SK-N-SH (cell line): Measurements from ENCODE around the gene HNRNPM. TPM values are rescaled to one million over a fixed set of nuclear protein-coding genes. Genes with fewer than 3 reads are reported as not detected.

Experiments
- CTCF ChIA-PET: fragments of 300-600, 350-600 bp; formaldehyde crosslinking; extraction: SDS; loops from one replicate; lab custom pipeline; 2021; lab: Yijun Ruan, JAX
- POLR2A ChIA-PET: fragments of 350-600 bp; sonication (Branson Sonifier 250); formaldehyde crosslinking; extraction: SDS; loops from one replicate; lab custom pipeline; 2020; ENCODE audit warnings: antibody characterized with exemption, inconsistent platforms; lab: Yijun Ruan, JAX
- DNase-seq: peaks from one replicate; pipeline ENCODE4 v3.0.0; 2012
- H2AFZ ChIP-seq: fragments of 200-600 bp; sonication (generic); 2 replicates; pipeline ENCODE4 v1.8.1; 2016; ENCODE audit warnings: antibody characterized with exemption, mild to moderate bottlenecking, low read depth
- H3F3A ChIP-seq: fragments of 200-600 bp; sonication (generic); replicated peaks from 2 replicates; pipeline ENCODE3; 2016; ENCODE audit warnings: antibody characterized with exemption, mild to moderate bottlenecking; ENCODE audit not compliant: insufficient read depth
- H3K27ac ChIP-seq, 2 experiments: fragments of 200-500 bp in 1 of 2; fragments of 200-600 bp in 1 of 2; sonication (Bioruptor generic) in 1 of 2; sonication (generic), shearing (Covaris generic) in 1 of 2; 2 replicates each; pipeline versions ENCODE4 v1.5.1 to v1.6.1; 2014 to 2016; ENCODE audit warnings: low read depth in 2 of 2, inconsistent platforms in 1 of 2, low read length in 1 of 2, mild to moderate bottlenecking in 1 of 2, mixed read lengths in 1 of 2
- H3K27me3 ChIP-seq: fragments of 200-600 bp; sonication (generic), shearing (Covaris generic); 2 replicates; pipeline ENCODE4 v1.6.1; 2016; ENCODE audit warnings: mixed run types; ENCODE audit not compliant: insufficient read depth
- H3K36me3 ChIP-seq, 2 experiments: fragments of 200-500 bp in 1 of 2; fragments of 200-600 bp in 1 of 2; sonication (Bioruptor generic) in 1 of 2; sonication (generic) in 1 of 2; replicated peaks in 1 of 2; 2 replicates each; pipeline versions ENCODE3 to v1.5.1; 2014 to 2016; ENCODE audit warnings: low read length in 1 of 2, mild to moderate bottlenecking in 1 of 2; ENCODE audit not compliant: insufficient read depth in 2 of 2, control insufficient read depth in 1 of 2
- H3K4me1 ChIP-seq, 2 experiments: fragments of 200-500 bp in 1 of 2; fragments of 200-600 bp in 1 of 2; sonication (Bioruptor generic) in 1 of 2; sonication (generic), shearing (Covaris generic) in 1 of 2; 2 replicates each; pipeline versions ENCODE4 v1.5.1 to v1.6.1; 2014 to 2016; ENCODE audit warnings: low read depth in 1 of 2, low read length in 1 of 2, mixed run types in 1 of 2; ENCODE audit not compliant: insufficient read depth in 2 of 2, control insufficient read depth in 1 of 2
- H3K4me2 ChIP-seq: fragments of 200-600 bp; sonication (generic), shearing (Covaris generic); 2 replicates; pipeline ENCODE4 v1.6.1; 2017; ENCODE audit warnings: mixed run types
- H3K4me3 ChIP-seq, 2 experiments: fragments of 200-500 bp in 1 of 2; fragments of 200-600 bp in 1 of 2; sonication (Bioruptor generic) in 1 of 2; sonication (generic), shearing (Covaris generic) in 1 of 2; 2 replicates each; pipeline versions ENCODE4 v1.5.1 to v1.8.1; 2014 to 2016; ENCODE audit warnings: low read depth in 2 of 2, inconsistent platforms in 1 of 2, low read length in 1 of 2, mild to moderate bottlenecking in 1 of 2, mixed read lengths in 1 of 2, moderate library complexity in 1 of 2
- H3K79me2 ChIP-seq: fragments of 200-600 bp; sonication (generic); 2 replicates; pipeline ENCODE4 v1.8.1; 2017; ENCODE audit warnings: mild to moderate bottlenecking; ENCODE audit not compliant: insufficient read depth
- H3K9ac ChIP-seq: fragments of 200-600 bp; sonication (generic); 2 replicates; pipeline ENCODE4 v1.6.1; 2017; ENCODE audit warnings: mixed run types
- H3K9me2 ChIP-seq: fragments of 200-600 bp; sonication (generic); 2 replicates; pipeline ENCODE4 v1.6.1; 2017; ENCODE audit warnings: mixed run types
- H3K9me3 ChIP-seq: fragments of 200-600 bp; sonication (generic); 2 replicates; pipeline ENCODE4 v1.6.1; 2017; ENCODE audit warnings: mixed run types, mild to moderate bottlenecking, moderate library complexity
- H4K20me1 ChIP-seq: fragments of 200-600 bp; sonication (generic); 2 replicates; pipeline ENCODE4 v1.6.1; 2017; ENCODE audit warnings: mild to moderate bottlenecking, mixed run types; ENCODE audit not compliant: insufficient read depth
- CHD2 ChIP-seq: fragments of 150-350 bp; IDR thresholded peaks from 2 replicates; pipeline ENCODE4 v1.6.1; 2018; ENCODE audit warnings: low read length; ENCODE audit not compliant: partially characterized antibody
- GATA2 ChIP-seq: sonication (generic); formaldehyde crosslinking; IDR thresholded peaks from 2 replicates; pipeline ENCODE4 v1.5.0; 2020; ENCODE audit warnings: mild to moderate bottlenecking, missing genetic modification reagents
- NFIC ChIP-seq: IDR thresholded peaks from 2 replicates; pipeline ENCODE4 v1.4.0; 2012; ENCODE audit warnings: borderline replicate concordance
- RAD21 ChIP-seq: IDR thresholded peaks from 2 replicates; pipeline ENCODE4 v1.6.1; 2012; ENCODE audit warnings: mild to moderate bottlenecking, low read length
- SIN3A ChIP-seq: IDR thresholded peaks from 2 replicates; pipeline ENCODE4 v1.6.1; 2012; ENCODE audit warnings: low read depth, mild to moderate bottlenecking, low read length, moderate library complexity, borderline replicate concordance
- SMC3 ChIP-seq: IDR thresholded peaks from 2 replicates; pipeline ENCODE4 v1.6.1; 2012; ENCODE audit warnings: low read depth, low read length, improper control_type of control experiment
- TCF12 ChIP-seq: IDR thresholded peaks from 2 replicates; pipeline ENCODE4 v1.4.0; 2012
- TEAD4 ChIP-seq: IDR thresholded peaks from 2 replicates; pipeline ENCODE4 v1.4.0; 2012; ENCODE audit warnings: mild to moderate bottlenecking, borderline replicate concordance; ENCODE audit not compliant: insufficient read depth
- YY1 ChIP-seq: IDR thresholded peaks from 2 replicates; pipeline ENCODE4 v1.4.0; 2012; ENCODE audit warnings: low read depth, mild to moderate bottlenecking
- WGBS: methylation state at CpG from one replicate; pipeline ENCODE4 v1.1.6; 2017; ENCODE audit warnings: low lambda C conversion rate; 5-methylcytosine and 5-hydroxymethylcytosine counted together
- polyA plus RNA-seq, 3 experiments: library from polyadenylated mRNA; depleted of rRNA; stranded (reverse); fragments of >200 nt; gene quantifications; 2 replicates each; pipeline ENCODE4 v1.2.3, GENCODE V29; 2012
- TF ChIP-seq, protein P1 (sequence below): IDR thresholded peaks from 2 replicates; pipeline ENCODE4 v1.6.1; 2012; ENCODE audit warnings: mild to moderate bottlenecking, low read depth, low read length, moderate library complexity
- TF ChIP-seq, protein P2 (sequence below): fragments of 150-350 bp; IDR thresholded peaks from 2 replicates; pipeline ENCODE4 v1.6.1; 2017; ENCODE audit warnings: antibody characterized with exemption, low read length, low read depth, borderline replicate concordance
- TF ChIP-seq, protein P3 (sequence below): IDR thresholded peaks from 2 replicates; pipeline ENCODE4; 2012

Gene HNRNPM
- polyA plus RNA-seq, 1 of the 3 experiments (the other 2 are of a cell fraction) = 205 TPM

DNA sequence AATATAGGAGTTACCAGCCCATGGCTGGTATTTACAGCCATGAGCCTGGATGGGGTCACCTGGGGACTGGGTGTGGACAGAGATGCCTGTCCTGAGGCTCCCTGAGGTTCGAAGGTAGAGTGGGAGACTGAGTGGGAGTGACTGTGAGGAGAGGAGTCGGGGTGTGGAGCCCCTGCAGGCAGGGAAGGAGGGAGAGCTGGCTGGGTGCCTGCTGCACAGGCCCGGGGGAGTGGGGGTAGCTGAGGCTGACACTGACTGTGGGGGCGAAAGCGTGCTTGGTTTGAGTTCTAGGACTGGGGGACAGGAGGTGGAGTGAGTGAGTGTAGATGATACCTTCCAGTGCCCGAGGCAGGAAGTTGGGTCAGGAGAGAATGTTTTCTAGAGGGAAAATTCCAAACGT lies 47.5 kb upstream of the HNRNPM start:
- ChIA-PET CTCF (interaction anchor here (0.8 to 2.8 kb wide), 6 partner anchors 12 to 183 kb away, joined by 3 to 42 read pairs (median 4); no protein-coding TSS in a partner anchor), POLR2A (interaction anchor here (1.3 kb wide), 1 partner anchor 116 kb away, joined by 5 read pairs; the partner anchor contains the start of gene ZNF414)
- no peak overlapping the region for H3K4me2 ChIP-seq
- no peaks in the 10 kb centered on the region for H3K9me2 ChIP-seq
- H4K20me1 ChIP-seq = peaks cover 64% of the 10 kb centered on the region
- no peaks in the 10 kb centered on the region for H3K9me3 ChIP-seq
- 73% methylated on average over 7 of the region's 7 CpGs for WGBS
- H3F3A ChIP-seq = no peaks in the 10 kb centered on the region
- H3K27ac ChIP-seq = no peak overlapping the region
- H3K27me3 ChIP-seq = no peaks in the 10 kb centered on the region
- peak; percentile 27 for DNase-seq
- TF ChIP-seq, protein P1, sequence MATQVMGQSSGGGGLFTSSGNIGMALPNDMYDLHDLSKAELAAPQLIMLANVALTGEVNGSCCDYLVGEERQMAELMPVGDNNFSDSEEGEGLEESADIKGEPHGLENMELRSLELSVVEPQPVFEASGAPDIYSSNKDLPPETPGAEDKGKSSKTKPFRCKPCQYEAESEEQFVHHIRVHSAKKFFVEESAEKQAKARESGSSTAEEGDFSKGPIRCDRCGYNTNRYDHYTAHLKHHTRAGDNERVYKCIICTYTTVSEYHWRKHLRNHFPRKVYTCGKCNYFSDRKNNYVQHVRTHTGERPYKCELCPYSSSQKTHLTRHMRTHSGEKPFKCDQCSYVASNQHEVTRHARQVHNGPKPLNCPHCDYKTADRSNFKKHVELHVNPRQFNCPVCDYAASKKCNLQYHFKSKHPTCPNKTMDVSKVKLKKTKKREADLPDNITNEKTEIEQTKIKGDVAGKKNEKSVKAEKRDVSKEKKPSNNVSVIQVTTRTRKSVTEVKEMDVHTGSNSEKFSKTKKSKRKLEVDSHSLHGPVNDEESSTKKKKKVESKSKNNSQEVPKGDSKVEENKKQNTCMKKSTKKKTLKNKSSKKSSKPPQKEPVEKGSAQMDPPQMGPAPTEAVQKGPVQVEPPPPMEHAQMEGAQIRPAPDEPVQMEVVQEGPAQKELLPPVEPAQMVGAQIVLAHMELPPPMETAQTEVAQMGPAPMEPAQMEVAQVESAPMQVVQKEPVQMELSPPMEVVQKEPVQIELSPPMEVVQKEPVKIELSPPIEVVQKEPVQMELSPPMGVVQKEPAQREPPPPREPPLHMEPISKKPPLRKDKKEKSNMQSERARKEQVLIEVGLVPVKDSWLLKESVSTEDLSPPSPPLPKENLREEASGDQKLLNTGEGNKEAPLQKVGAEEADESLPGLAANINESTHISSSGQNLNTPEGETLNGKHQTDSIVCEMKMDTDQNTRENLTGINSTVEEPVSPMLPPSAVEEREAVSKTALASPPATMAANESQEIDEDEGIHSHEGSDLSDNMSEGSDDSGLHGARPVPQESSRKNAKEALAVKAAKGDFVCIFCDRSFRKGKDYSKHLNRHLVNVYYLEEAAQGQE = no peak
- TF ChIP-seq CHD2 (no peak), YY1 (no peak), TCF12 (no peak), SIN3A (no peak), TEAD4 (no peak), SMC3 (no peak), RAD21 (no peak), NFIC (no peak), GATA2 (no peak)
- TF ChIP-seq, protein P2, sequence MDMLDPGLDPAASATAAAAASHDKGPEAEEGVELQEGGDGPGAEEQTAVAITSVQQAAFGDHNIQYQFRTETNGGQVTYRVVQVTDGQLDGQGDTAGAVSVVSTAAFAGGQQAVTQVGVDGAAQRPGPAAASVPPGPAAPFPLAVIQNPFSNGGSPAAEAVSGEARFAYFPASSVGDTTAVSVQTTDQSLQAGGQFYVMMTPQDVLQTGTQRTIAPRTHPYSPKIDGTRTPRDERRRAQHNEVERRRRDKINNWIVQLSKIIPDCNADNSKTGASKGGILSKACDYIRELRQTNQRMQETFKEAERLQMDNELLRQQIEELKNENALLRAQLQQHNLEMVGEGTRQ = no peak
- TF ChIP-seq, protein P3, sequence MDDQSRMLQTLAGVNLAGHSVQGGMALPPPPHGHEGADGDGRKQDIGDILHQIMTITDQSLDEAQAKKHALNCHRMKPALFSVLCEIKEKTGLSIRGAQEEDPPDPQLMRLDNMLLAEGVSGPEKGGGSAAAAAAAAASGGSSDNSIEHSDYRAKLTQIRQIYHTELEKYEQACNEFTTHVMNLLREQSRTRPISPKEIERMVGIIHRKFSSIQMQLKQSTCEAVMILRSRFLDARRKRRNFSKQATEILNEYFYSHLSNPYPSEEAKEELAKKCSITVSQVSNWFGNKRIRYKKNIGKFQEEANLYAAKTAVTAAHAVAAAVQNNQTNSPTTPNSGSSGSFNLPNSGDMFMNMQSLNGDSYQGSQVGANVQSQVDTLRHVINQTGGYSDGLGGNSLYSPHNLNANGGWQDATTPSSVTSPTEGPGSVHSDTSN = no peak
- no peak overlapping the region for H2AFZ ChIP-seq
- H3K4me1 ChIP-seq = peaks cover 0 to 21% of the 10 kb centered on the region in 2 experiments; a peak in 2 of 4 replicates
- no peak overlapping the region for H3K4me3 ChIP-seq
- H3K9ac ChIP-seq = no peak overlapping the region
- H3K79me2 ChIP-seq = peaks cover 74% of the 10 kb centered on the region
- peaks cover 0 to 12% of the 10 kb centered on the region in 2 experiments for H3K36me3 ChIP-seq
